ENCODE measurements around the gene DEPDC1.

Gene DEPDC1

GRCh38 chr1:68426594-68426993 lies 70.3 kb downstream of the DEPDC1 start:
- TF ChIP-seq, protein P1, sequence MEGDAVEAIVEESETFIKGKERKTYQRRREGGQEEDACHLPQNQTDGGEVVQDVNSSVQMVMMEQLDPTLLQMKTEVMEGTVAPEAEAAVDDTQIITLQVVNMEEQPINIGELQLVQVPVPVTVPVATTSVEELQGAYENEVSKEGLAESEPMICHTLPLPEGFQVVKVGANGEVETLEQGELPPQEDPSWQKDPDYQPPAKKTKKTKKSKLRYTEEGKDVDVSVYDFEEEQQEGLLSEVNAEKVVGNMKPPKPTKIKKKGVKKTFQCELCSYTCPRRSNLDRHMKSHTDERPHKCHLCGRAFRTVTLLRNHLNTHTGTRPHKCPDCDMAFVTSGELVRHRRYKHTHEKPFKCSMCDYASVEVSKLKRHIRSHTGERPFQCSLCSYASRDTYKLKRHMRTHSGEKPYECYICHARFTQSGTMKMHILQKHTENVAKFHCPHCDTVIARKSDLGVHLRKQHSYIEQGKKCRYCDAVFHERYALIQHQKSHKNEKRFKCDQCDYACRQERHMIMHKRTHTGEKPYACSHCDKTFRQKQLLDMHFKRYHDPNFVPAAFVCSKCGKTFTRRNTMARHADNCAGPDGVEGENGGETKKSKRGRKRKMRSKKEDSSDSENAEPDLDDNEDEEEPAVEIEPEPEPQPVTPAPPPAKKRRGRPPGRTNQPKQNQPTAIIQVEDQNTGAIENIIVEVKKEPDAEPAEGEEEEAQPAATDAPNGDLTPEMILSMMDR (IDR thresholded peaks at IDR 0.05; ENCODE audit: insufficient read depth, low read length, poor library complexity, severe bottlenecking), result no peak
- Histone ChIP-seq H3K27me3 (ENCODE audit: low read length) (no peaks in the 10 kb centered on the region; the same call in 1 of the 2 replicates), H3K9me3 (ENCODE audit: insufficient read depth, low read length) (no peaks in the 10 kb centered on the region), H3K4me2 (ENCODE audit: low read depth, low read length, poor library complexity, severe bottlenecking) (no peak overlapping the region), H4K20me1 (ENCODE audit: low read depth, low read length) (no peaks in the 10 kb centered on the region), H2AFZ (ENCODE audit: low read depth, low read length, severe bottlenecking) (no peak overlapping the region), H3F3A (ENCODE audit: insufficient read depth) (no peaks in the 10 kb centered on the region), H3K4me3 (ENCODE audit: insufficient read depth, low read length, poor library complexity, severe bottlenecking) (no peak overlapping the region), H3K9me2 (replicated peaks; ENCODE audit: insufficient read depth, low read length) (no peaks in the 10 kb centered on the region), H3K9ac (ENCODE audit: low read length) (no peak overlapping the region), H3K27ac (ENCODE audit: low read depth, low read length) (no peak overlapping the region), H3K36me3 (ENCODE audit: low read length) (no peaks in the 10 kb centered on the region), H3K79me2 (ENCODE audit: insufficient read depth, low read length) (no peaks in the 10 kb centered on the region)
